Trophoblast cell (in vitro differentiated cells and primary cell): ENCODE data around the gene ANO10.
"Not testable (repeated sequence)": the region's sequence is repeated elsewhere in the genome, so short reads cannot be mapped to it uniquely, and the experiment has no call there.

ENCODE experiments used
- DNase-seq, 2 donors: peaks; one replicate each; pipeline ENCODE4 v3.0.0-alpha.2; 2016
- H2AFZ ChIP-seq: 2 replicates; pipeline ENCODE4 v1.6.1; 2013; ENCODE audit warnings: low read length, moderate library complexity, mild to moderate bottlenecking; ENCODE audit not compliant: insufficient read depth, poor library complexity
- H2AK5ac ChIP-seq: 2 replicates; pipeline ENCODE4 v1.6.1; 2013; ENCODE audit warnings: mild to moderate bottlenecking, low read length
- H2BK120ac ChIP-seq: 2 replicates; pipeline ENCODE4 v1.6.1; 2013; ENCODE audit warnings: low read length, mild to moderate bottlenecking, moderate library complexity; ENCODE audit not compliant: insufficient read depth, poor library complexity
- H2BK12ac ChIP-seq: 2 replicates; pipeline ENCODE4 v1.6.1; 2013; ENCODE audit warnings: mild to moderate bottlenecking, low read length, moderate library complexity
- H2BK5ac ChIP-seq: 2 replicates; pipeline ENCODE4 v1.6.1; 2013; ENCODE audit warnings: low read length, low read depth, moderate library complexity, mild to moderate bottlenecking; ENCODE audit not compliant: poor library complexity
- H3K14ac ChIP-seq: 2 replicates; pipeline ENCODE4 v1.6.1; 2013; ENCODE audit warnings: mild to moderate bottlenecking, low read length
- H3K18ac ChIP-seq: 2 replicates; pipeline ENCODE4 v1.6.1; 2013; ENCODE audit warnings: mild to moderate bottlenecking, low read length
- H3K23ac ChIP-seq: 2 replicates; pipeline ENCODE4 v1.6.1; 2013; ENCODE audit warnings: low read length
- H3K27ac ChIP-seq: 2 replicates; pipeline ENCODE4 v1.5.1; 2013; ENCODE audit warnings: low read depth, mild to moderate bottlenecking, inconsistent platforms, low read length, moderate library complexity
- H3K27me3 ChIP-seq: 2 replicates; pipeline ENCODE4 v1.6.1; 2013; ENCODE audit warnings: inconsistent platforms, mild to moderate bottlenecking, low read length, moderate library complexity; ENCODE audit not compliant: insufficient read depth
- H3K36me3 ChIP-seq, 2 experiments: 1 replicate in 1 of 2; 2 replicates in 1 of 2; pipeline ENCODE4 v1.6.1; 2013; ENCODE audit warnings: low read length in 2 of 2, mild to moderate bottlenecking in 2 of 2, moderate library complexity in 1 of 2; ENCODE audit not compliant: insufficient read depth in 2 of 2, control insufficient read depth in 1 of 2
- H3K4ac ChIP-seq: 2 replicates; pipeline ENCODE4 v1.6.1; 2013; ENCODE audit warnings: low read depth, mild to moderate bottlenecking, low read length, moderate library complexity
- H3K4me1 ChIP-seq, 2 experiments: 1 replicate in 1 of 2; 2 replicates in 1 of 2; pipeline ENCODE4 v1.6.1; 2013; ENCODE audit warnings: low read length in 2 of 2, mild to moderate bottlenecking in 2 of 2, moderate library complexity in 1 of 2; ENCODE audit not compliant: insufficient read depth in 2 of 2, control insufficient read depth in 1 of 2
- H3K4me2 ChIP-seq: 2 replicates; pipeline ENCODE4 v1.6.1; 2013; ENCODE audit warnings: inconsistent platforms, mild to moderate bottlenecking, low read length, moderate library complexity
- H3K4me3 ChIP-seq: 2 replicates; pipeline ENCODE4 v1.5.1; 2013; ENCODE audit warnings: mild to moderate bottlenecking, low read depth, low read length, inconsistent platforms
- H3K79me1 ChIP-seq: one replicate; pipeline ENCODE4 v1.6.1; 2013; ENCODE audit warnings: low read length
- H3K79me2 ChIP-seq: 2 replicates; pipeline ENCODE4 v1.6.1; 2013; ENCODE audit warnings: low read length, mild to moderate bottlenecking; ENCODE audit not compliant: control insufficient read depth, insufficient read depth, poor library complexity
- H3K9ac ChIP-seq: 2 replicates; pipeline ENCODE4 v1.6.1; 2013; ENCODE audit warnings: mild to moderate bottlenecking, low read length
- H3K9me3 ChIP-seq: 2 replicates; pipeline ENCODE4 v1.6.1; 2013; ENCODE audit warnings: low read depth, mild to moderate bottlenecking, control low read depth, inconsistent platforms, low read length; ENCODE audit not compliant: insufficient read depth
- H4K12ac ChIP-seq: 2 replicates; pipeline ENCODE4 v1.6.1; 2013; ENCODE audit warnings: low read depth, mild to moderate bottlenecking, low read length, moderate library complexity
- H4K8ac ChIP-seq: 2 replicates; pipeline ENCODE4 v1.6.1; 2013; ENCODE audit warnings: low read depth, mild to moderate bottlenecking, low read length, moderate library complexity
- H4K91ac ChIP-seq: one replicate; pipeline ENCODE4 v1.6.1; 2013; ENCODE audit warnings: low read depth, mild to moderate bottlenecking, low read length, moderate library complexity
- WGBS: extraction: QIAGEN DNeasy Blood & Tissue Kit; methylation state at CpG from one replicate; pipeline ENCODE4 v1.1.7; 2013; ENCODE audit warnings: missing lambda C conversion rate; ENCODE audit not compliant: insufficient read length, insufficient coverage; ENCODE audit errors: extremely low coverage; 5-methylcytosine and 5-hydroxymethylcytosine counted together

ANO10 gene

DNA sequence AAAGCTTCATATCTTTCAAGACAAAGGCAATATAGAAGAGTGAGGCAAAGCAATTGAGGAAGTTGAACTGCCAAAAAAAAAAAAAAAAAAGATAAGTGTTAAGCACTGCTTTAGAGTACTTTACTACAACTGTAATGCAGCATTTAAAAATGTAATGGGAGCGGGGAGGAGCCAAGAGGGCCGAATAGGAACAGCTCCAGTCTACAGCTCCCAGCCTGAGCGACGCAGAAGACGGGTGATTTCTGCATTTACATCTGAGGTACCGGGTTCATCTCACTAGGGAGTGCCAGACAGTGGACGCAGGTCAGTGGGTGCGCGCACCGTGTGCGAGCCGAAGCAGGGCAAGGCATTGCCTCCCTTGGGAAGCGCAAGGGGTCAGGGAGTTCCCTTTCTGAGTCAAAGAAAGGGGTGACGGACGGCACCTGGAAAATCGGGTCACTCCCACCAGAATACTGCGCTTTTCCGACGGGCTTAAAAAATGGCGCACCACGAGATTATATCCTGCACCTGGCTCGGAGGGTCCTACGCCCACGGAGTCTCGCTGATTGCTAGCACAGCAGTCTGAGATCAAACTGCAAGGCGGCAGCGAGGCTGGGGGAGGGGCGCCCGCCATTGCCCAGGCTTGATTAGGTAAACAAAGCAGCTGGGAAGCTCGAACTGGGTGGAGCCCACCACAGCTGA, 56.0 kb downstream of the ANO10 start:
- H3K18ac ChIP-seq, H3K27ac ChIP-seq, H3K9ac ChIP-seq, H3K27me3 ChIP-seq, H4K12ac ChIP-seq, H3K14ac ChIP-seq, H3K4me3 ChIP-seq, H3K79me2 ChIP-seq, H3K4me2 ChIP-seq, H2BK120ac ChIP-seq, H3K4me1 ChIP-seq, H3K4ac ChIP-seq, H3K36me3 ChIP-seq, H2BK12ac ChIP-seq, H2BK5ac ChIP-seq, H4K8ac ChIP-seq, H2AK5ac ChIP-seq, H3K9me3 ChIP-seq, H3K79me1 ChIP-seq, H3K23ac ChIP-seq, H2AFZ ChIP-seq: not testable (repeated sequence)
- WGBS = no CpG with 5 or more reads among the region's 30 CpGs
- peak in 1 of 2 donors; percentile 32 for DNase-seq
- peak overlapping the region; percentile 1 for H4K91ac ChIP-seq

DNA sequence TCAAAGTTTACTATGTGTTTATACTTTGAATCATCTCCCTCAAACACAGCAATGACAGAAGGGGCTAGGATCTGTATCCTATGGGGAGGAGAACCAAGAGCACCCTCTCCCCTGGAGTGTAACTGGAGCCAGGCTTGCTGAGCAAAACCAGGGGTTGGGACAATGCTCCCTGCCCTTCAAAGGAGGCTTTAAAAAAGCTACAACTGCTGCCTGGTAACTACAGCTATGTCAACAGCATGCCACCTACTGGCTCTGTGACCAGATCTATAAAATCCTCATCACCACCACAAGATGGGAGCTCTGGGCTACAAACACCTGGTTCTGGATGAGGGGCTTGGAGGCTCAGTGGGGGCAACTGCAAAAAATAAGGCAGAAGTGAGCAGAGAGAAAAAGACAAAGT, 61.9 kb downstream of the ANO10 start:
- Histone ChIP-seq H3K9ac (no peak overlapping the region), H3K18ac (no peak overlapping the region), H3K27me3 (no peaks in the 10 kb centered on the region), H3K4me1 (no peaks in the 10 kb centered on the region), H3K4ac (no peak overlapping the region), H4K91ac (no peak overlapping the region), H3K4me2 (no peak overlapping the region), H3K36me3 (peaks cover 2 to 4% of the 10 kb centered on the region in 2 experiments), H2BK5ac (no peak overlapping the region), H2BK12ac (no peak overlapping the region), H3K79me1 (no peaks in the 10 kb centered on the region), H4K8ac (no peak overlapping the region), H3K27ac (no peak overlapping the region), H2AK5ac (no peak overlapping the region), H4K12ac (no peak overlapping the region), H3K9me3 (peaks cover 1% of the 10 kb centered on the region), H3K14ac (no peak overlapping the region), H3K23ac (no peak overlapping the region), H3K4me3 (no peak overlapping the region), H2BK120ac (no peak overlapping the region), H2AFZ (no peak overlapping the region), H3K79me2 (no peaks in the 10 kb centered on the region)
- no peak for DNase-seq

DNA sequence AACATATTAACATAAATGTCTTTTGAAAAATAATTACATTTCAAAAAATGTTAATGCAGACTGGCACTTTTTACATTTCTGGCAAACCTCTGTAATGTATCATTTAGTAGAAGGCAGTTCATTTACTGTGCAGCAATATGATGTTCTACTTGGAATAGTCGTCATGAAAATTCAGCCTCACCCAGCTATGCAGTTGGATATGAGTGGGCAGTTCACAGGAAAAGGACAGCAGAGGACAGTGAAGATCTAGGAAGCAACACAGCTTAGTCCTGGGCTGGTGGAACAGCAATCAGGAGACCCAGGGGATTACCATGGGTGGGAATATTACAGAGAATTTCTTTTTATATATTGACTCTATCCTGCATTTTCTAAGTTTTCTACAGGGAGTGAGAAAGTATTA, 63.6 kb downstream of the ANO10 start:
- H2BK12ac ChIP-seq = no peak overlapping the region
- H3K27me3 ChIP-seq = no peaks in the 10 kb centered on the region
- H3K27ac ChIP-seq = no peak overlapping the region
- H4K91ac ChIP-seq = no peak overlapping the region
- no peak overlapping the region for H4K12ac ChIP-seq
- H4K8ac ChIP-seq = no peak overlapping the region
- no peaks in the 10 kb centered on the region for H3K79me2 ChIP-seq
- H3K4ac ChIP-seq = no peak overlapping the region
- no peak overlapping the region for H2AK5ac ChIP-seq
- no peak for DNase-seq
- no peak overlapping the region for H2BK120ac ChIP-seq
- no peak overlapping the region for H3K4me2 ChIP-seq
- no CpG with 5 or more reads among the region's 1 CpG for WGBS
- H3K4me3 ChIP-seq = no peak overlapping the region
- no peak overlapping the region for H2BK5ac ChIP-seq
- H3K79me1 ChIP-seq = no peaks in the 10 kb centered on the region
- no peaks in the 10 kb centered on the region for H3K4me1 ChIP-seq
- H2AFZ ChIP-seq = no peak overlapping the region
- H3K9me3 ChIP-seq = peaks cover 1% of the 10 kb centered on the region
- no peak overlapping the region for H3K23ac ChIP-seq
- H3K14ac ChIP-seq = no peak overlapping the region
- no peak overlapping the region for H3K18ac ChIP-seq
- peaks cover 4 to 6% of the 10 kb centered on the region in 2 experiments for H3K36me3 ChIP-seq
- H3K9ac ChIP-seq = no peak overlapping the region

DNA sequence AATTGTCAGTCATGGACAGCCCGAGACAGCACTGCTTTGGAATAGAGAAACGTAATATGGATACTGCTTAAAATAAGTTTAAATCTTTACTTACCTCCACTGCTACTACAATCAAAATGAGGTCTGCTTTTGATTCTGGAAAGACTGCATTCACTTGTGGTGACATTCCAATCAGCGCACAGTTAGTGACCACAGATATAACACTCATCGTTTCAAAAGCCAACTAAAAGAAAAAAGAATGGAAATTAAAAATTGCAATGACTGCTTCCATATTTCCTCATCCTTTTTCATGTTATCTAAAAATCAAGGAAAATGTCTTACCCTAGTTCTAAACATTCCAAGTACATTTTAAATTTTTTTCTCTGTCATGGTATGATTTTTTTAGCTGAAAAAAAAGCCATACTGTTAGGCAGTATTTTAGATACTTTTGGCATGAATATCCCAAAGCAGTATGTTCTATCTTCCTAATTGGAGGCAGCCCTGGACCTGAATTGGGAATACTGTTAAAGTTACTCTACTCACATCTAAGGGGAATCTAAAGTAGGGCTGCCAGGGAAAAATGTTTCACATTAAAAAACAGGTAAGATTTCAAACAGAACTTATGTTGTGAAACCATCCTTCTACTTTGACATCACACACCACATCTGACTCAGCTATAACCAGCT, 72.1 kb downstream of the ANO10 start:
- Histone ChIP-seq H3K4me3 (no peak overlapping the region), H4K91ac (no peak overlapping the region), H3K9me3 (no peaks in the 10 kb centered on the region), H3K4ac (no peak overlapping the region), H4K8ac (no peak overlapping the region), H4K12ac (no peak overlapping the region), H3K9ac (no peak overlapping the region), H3K18ac (no peak overlapping the region), H2BK12ac (no peak overlapping the region), H3K79me2 (no peaks in the 10 kb centered on the region), H2BK5ac (no peak overlapping the region), H3K79me1 (no peaks in the 10 kb centered on the region), H3K14ac (no peak overlapping the region), H3K23ac (no peak overlapping the region), H2AFZ (no peak overlapping the region), H3K36me3 (peaks cover 2 to 6% of the 10 kb centered on the region in 2 experiments), H3K27me3 (no peaks in the 10 kb centered on the region), H3K27ac (no peak overlapping the region), H3K4me1 (no peaks in the 10 kb centered on the region), H2BK120ac (no peak overlapping the region), H3K4me2 (no peak overlapping the region), H2AK5ac (no peak overlapping the region)
- peak in 1 of 2 donors; percentile 60 for DNase-seq
- WGBS = no CpG with 5 or more reads among the region's 4 CpGs
